B cell (primary cell): Measurements from ENCODE around the gene PRKCH.

ENCODE experiments used
- CTCF ChIP-seq: fragments of 200-600 bp; IDR thresholded peaks from one replicate; pipeline ENCODE4 v1.8.0; 2022; ENCODE audit warnings: antibody characterized with exemption, mild to moderate bottlenecking
- EZH2 ChIP-seq: IDR thresholded peaks from 2 replicates; pipeline ENCODE4 v1.6.1; 2012; ENCODE audit warnings: borderline replicate concordance, low read depth, mild to moderate bottlenecking, moderate library complexity, low read length; ENCODE audit not compliant: insufficient read depth, poor library complexity, severe bottlenecking

GRCh38 chr14:61524936-61525292, 203.5 kb downstream of the PRKCH start:
- TF ChIP-seq CTCF (no peak), EZH2 (no peak)
